ENCODE data around the gene TOR1AIP2.

DNA sequence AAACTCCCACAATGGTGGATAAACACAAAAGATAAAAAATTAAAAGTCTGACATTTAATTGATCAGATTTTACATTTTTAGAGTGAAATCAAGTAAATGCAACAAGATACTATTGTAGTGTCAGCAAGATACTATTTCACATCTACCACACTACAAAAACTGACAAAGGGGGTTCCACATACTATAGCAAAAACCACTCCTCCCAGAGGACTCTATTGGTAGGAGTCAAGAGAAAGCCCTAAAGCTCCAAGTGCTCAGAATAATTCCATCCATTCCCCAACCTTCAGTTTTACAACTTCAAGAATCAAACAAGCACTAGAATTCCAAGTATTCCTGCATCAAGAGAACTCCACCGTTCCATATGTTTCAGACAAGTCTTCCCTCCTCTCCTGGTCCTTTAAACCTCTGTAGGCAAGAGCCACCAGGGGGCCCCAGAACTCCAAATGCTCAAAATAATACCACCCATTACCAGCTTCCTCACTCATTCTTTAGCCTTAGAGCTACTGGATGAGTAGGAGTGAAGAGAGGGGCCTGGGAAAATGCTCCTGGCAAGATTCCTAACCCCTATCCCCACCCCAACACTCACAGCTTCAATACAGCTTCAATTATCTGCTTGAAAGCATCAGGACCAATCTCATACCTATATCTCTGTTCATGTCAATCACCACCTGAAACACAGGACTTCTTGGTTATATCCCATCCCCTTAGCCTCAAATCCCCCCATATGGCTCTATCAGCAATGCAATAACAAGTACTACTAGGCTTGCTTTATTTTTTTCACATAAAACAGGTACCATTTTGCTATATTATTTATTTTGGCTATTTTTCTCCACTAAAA is 9.9 kb downstream of the TOR1AIP2 start:
- TF ChIP-seq, protein P1, sequence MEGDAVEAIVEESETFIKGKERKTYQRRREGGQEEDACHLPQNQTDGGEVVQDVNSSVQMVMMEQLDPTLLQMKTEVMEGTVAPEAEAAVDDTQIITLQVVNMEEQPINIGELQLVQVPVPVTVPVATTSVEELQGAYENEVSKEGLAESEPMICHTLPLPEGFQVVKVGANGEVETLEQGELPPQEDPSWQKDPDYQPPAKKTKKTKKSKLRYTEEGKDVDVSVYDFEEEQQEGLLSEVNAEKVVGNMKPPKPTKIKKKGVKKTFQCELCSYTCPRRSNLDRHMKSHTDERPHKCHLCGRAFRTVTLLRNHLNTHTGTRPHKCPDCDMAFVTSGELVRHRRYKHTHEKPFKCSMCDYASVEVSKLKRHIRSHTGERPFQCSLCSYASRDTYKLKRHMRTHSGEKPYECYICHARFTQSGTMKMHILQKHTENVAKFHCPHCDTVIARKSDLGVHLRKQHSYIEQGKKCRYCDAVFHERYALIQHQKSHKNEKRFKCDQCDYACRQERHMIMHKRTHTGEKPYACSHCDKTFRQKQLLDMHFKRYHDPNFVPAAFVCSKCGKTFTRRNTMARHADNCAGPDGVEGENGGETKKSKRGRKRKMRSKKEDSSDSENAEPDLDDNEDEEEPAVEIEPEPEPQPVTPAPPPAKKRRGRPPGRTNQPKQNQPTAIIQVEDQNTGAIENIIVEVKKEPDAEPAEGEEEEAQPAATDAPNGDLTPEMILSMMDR (IDR thresholded peaks at IDR 0.05) = peak; percentile 17 to 60 (median 52)
- TF ChIP-seq POLR2A (IDR thresholded peaks at IDR 0.05) = no peak
